Medulla oblongata (tissue), 1 donor: ENCODE data around the gene MYLK2.
"Not testable (repeated sequence)": the region's sequence is repeated elsewhere in the genome, so short reads cannot be mapped to it uniquely, and the experiment has no call there.

Experiments
- DNase-seq: peaks from one replicate; pipeline ENCODE4 v3.0.0-alpha.2; 2015; ENCODE audit errors: extremely low spot score

The MYLK2 gene

DNA sequence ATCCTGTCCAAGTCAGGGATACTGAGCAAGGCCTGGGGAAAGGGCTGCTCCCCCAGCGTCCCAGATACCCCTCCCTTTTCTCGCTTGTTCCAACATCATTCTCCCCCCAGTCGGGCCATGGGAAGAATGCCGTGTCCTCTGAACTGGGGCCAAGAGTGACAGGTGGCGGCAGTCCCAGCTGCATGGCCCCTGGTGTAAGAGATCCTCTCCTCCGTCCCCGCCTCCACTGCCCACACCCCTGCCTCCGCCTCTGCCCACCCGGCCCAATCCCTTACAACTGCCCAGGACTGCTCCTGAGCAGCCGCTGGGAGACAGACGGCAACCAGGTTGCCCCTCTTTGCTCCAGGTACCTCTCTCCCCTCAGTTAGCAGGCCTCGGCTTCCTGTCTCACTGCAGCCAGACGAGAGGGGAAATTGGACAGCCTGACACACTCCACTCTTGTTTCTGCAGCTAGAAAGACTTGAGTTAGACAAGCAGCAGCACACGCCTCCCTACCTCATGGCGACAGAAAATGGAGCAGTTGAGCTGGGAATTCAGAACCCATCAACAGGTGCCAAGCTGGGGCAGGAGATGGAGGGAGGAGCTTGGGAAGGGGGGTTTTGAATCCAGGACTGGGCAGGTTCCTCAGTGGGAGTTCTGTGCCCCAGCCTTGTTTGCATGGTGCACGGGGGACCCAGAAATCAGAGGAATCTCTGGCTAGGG lies at the start of gene MYLK2:
MYLK2 (plus strand) TSS at position 274 of the 702 bp plus-strand sequence; CDS start at position 499, 225 bp downstream.
- DNase-seq, result no peak

DNA sequence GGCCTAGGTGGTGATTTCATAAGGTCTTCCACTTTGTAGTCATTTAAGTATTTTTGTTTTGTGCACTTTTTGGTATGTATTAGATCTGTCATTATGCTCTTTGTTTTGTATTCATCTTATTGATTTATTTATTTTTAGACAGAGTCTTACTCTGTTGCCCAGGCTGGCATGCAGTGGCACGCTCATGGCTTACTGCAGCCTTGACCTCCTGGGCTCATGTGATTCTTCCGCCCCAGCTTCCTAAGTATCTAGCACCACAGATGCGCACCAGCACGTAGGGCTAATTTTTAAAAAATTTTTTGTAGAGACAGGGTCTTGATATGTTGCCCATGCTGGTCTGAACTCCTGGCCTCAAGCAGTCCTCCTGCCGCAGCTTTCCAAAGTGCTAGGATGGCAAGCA lies 49.5 kb upstream of the MYLK2 start:
- DNase-seq, result no peak

DNA sequence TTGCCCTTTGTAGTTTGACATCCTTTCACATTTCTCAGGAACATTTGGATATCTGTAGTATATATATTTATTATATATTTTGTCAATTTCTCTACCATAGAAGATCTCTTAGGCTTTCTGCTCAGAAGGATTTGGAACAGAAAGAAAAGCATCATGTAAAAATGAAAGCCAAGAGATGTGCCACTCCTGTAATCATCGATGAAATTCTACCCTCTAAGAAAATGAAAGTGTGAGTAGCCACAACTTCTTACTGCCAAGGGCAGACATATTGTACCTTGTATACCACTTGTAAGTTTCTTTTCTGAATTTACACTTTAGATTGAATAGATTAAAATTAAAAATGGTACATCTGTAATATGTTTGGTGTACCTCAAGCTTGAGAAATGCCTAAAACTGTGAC lies 48.9 kb upstream of the MYLK2 start:
- no peak for DNase-seq

DNA sequence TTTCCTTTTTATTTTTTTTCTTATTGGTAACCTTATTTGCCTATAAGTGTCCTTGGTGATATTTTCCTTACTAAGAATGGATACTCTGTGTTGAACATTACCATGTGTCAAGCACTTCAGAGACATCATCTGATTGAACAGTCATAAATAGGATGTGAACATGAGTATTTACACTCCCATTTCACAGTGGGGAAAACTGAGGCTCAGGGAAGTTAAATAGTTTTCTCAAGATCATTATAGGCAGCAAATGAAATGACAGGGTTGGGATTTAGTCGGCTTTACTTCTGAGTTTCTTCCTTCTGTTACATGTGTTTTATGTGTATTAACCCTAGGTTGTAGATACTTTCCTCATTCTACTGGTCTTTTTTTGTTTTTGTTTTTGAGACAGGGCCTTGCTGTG lies 44.7 kb upstream of the MYLK2 start:
- no peak for DNase-seq

DNA sequence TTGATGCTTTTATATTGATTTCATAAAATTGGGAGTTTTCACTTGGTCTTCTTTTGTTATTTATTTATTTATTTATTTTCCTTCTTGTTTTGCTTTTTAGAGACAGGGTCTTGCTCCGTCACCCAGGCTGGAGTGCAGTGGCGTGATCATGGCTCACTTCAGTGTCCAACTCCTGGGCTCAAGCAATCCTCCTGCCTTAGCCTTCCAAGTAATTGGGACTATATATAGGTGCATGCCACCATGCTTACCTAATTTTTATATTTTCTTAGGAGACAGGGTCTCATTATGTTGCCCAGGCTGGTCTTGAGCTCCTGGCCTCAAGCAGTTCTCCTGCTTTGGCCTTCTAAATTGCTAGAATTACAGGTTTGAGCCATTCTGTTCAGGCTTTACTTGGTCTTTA lies 38.3 kb upstream of the MYLK2 start:
- no peak for DNase-seq

DNA sequence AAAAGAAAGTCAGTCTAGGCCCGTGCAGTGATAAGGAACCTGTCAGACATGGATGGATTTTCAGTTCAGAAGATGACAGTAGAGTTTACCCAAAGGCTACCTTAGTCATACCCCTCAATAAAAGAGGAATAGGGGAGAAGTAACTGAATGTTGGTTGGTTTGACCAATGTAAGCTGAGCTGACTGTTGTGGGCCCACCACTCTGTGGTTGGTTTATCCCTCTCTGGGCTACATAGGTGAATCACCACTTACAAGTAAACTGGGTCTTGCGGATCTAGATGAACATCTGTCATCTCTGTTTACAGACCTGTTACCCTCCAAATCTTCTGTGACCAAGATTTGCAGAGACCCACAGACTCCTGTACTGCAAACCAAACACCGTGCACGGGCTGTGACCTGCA lies 37.2 kb upstream of the MYLK2 start:
- DNase-seq, result no peak

DNA sequence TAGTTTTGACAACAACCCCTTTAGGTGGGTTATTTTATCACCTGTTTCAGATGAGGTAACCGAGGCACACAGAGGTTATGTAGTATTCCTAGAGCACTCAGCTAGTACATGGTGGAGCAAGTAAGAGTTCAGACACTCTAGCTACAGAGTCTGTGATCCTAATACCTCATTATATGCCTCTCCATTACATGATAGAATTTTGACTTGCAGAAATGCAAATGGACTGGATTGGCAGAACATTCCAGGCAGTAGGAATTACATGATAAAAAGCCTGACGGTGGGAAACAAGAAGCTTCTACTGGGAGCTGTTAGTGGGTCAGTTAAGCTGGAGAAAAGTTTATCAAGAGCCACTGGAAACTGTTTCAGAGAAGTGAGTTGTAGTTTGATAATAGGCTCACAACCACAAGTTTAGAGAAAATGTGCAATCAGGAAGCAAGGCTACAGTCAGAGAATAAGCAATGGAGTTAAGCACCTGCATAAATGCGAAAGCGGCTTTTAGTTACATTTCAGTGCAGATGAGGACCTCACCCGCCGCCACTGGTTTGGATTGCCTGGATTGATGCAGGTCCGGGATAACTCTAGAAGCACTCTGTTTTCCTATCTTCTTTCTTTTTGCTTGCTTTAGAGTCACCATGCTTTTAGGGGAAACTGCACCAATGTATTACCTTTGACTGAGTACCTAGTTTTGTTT lies 34.7 kb upstream of the MYLK2 start:
- DNase-seq, result no peak

DNA sequence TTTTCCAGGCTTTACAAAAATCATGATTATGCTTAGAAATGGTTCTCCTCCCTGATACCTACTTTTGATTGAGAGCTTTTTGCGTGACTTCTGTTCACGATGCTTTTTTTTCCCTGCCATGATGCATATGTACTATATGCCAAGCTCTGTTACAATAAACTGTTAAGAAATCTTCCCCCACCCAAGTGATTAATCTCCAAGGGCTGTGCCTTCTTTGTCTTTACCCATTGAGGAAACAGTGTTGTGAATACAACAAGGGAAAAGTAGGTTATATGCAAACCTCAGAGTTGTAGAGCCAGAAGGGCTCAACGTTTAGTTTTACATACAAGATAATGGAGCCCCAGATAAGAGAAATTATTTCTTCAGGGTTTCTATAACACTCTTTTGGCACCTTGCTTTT lies 34.1 kb upstream of the MYLK2 start:
- DNase-seq, result no peak

DNA sequence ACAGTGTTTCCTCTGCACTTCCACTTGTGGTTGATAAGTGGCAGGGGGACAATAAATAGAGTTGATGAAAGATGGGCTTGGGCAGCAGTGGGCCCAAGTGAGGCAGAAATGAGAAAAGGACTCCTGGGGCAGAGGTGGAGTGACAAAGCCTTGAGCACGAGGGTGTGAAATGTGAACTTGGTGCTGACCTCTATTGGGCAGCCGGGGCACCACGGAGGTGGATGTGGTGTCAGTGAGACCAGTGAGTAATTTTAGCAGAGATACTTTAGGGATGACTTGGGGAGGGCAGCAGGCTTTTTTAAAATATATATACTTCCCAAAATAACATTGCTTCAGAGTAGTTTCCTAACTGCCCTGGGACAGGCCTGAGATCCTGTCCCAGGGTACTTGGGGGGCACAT lies 30.6 kb upstream of the MYLK2 start:
- DNase-seq, result no peak

DNA sequence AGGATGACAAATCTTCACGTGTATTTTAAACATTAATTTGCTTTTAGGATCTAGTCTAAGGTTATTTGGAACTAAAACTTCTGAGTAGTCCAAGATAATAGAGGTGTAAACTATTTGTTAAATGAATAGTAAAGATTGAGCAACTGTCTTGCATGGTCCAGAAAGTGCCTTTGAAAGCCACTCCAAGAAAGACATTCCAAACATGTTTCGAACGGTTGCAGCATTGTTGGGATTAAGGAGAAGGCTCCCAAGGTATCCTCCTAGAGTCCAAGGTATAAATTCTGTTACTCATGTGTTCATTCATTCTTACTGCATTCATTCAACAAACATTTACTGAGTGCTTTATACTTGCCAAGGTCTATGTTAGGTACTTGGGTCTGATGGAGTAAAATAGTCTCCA lies 28.8 kb upstream of the MYLK2 start:
- DNase-seq, result no peak

DNA sequence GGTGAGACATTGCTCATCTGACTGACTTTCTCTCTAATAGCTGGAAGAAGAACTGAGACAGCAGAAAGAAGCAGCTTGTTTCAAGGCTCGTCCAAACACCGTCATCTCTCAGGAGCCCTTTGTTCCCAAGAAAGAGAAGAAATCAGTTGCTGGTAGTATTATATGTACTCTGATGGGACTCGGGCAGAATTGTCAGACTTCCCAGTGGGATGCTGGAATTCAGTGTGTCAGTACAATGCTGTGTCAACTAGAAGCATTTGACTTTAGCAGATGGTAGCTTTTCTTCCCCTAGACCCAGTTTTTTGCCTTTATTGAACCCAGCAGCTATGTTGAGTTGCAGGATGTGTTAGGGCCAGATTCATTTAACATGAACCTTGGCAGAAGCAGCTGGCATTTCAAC lies 21.8 kb upstream of the MYLK2 start:
- no peak for DNase-seq

DNA sequence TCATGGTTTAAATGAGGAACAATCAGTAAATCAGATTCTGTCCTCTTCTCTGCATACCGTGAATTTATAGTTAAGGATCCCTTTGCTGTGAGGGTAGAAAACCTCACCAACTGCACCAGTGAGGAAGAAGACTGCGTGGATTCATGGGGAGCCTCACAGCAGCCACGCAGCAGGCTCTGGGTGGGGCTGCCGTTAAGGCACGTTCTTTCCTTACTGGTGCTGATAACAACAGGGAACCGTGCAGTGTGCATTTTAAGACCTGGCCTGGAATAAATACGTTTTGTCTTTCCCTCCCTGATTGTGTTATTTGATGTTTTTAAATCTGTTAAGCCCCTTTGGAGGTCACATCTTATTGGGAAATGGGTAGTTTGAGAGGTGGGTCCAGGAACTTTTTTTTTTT lies 17.6 kb upstream of the MYLK2 start:
- DNase-seq, result no peak

DNA sequence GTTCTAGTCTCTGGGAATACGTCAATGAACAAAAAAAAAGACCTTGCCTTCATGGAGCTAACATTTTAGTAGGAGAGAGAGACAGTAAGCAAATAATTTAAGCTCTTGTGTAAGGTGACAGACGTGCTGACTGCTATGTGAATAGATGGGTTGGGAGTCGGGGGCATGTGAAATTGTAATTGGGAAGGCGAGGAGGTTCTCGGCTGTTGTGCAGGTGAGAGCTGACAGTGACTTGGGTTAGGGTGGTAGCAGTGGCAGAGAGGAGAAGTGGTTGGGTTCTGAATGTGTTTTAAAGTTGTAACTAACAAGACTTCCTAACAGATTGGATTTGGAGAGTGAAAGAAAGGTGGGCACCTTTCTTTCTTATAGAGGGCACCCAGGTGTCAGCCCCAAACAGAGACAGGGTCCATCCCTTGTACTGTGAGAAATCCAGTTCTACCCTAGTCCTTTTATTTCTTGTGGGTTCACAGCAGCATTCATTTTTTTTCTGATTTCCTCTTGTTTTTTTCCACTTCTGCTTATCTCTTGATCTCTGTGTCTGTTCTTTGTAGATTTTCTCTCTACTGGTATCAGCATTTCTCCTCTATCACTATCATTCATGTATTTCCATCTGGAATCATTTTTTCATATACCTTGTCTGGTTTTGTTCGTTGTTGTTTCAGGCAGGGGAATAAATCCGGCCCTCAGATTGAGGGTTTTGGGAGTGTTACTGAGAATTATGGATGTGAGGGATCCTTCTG lies 15.4 kb upstream of the MYLK2 start:
- DNase-seq, result no peak

DNA sequence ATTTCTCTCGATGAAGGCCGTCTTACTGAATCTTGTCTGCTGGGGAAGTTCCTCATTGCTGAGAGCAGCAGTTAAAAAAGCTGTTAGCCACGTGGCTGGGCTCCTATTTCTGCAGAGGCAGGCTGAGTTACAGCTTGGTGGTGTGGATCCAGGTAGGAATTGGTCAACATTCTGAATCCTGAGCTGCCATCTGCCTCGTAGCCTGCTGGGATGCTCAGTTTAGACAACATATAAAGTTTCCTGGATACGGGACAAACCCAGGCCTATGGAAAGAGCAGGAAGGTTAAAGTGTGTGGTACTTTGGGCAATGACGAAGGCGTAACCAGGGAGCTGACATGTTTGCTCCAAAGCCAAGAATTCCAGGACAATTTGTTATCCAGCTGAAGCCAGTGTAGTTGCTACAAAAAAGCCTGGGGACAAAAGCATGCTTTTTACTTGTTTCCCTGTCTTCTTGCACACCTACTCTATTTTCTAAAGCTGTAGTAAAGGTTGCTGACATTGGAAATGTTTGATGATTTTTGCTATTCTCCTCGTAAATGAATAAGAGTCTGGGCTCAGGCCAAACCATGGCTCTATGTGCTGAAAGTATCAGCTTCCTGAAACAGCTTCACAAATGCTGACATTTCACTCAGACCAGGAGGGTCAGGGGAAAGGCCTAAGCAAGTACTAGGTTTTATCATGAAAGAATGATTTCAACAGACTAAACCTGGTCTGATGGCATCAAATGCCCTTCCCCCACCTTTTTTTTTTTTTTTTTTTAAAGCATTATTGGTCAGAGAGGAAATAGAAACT lies 12.4 kb upstream of the MYLK2 start:
- DNase-seq, result peak; percentile 55

DNA sequence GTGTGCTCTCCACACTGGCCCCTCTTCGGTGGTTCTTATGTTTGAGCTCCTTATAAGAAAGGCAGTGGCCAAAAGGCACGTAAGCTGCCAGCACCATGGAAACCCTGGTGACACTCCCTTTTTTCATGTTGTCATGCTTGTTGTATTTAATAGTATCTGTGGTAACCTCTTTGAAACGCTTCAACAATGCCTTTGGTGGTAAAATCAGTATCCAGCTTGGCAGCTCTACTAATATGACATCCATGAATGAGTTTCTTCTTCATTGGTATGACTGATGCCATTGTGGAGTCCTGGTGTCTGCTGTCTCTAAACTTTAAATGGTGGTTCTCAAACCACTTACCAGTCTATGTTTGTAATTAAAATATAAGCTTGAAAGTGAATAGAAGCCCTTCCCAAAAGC lies 10.7 kb upstream of the MYLK2 start:
- no peak for DNase-seq

DNA sequence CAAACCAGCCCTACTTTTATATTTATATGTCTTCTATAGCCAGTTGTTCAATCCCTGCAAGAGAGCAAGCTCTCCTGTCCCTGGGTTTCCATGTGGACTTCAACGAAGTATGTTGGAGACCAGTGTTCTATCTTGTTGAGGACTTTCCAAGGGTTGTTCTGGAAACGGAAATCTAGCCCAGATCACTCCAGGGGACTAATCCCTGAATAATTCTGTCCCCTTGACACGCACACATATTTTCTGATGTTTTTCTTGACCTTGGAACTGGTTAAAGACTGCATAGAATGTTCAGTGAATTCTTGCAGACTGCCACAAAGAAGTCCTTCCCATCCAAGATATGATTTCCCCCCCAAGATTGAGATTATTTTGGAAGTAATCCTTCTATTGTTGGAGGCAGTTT lies 9.5 kb upstream of the MYLK2 start:
- no peak for DNase-seq

DNA sequence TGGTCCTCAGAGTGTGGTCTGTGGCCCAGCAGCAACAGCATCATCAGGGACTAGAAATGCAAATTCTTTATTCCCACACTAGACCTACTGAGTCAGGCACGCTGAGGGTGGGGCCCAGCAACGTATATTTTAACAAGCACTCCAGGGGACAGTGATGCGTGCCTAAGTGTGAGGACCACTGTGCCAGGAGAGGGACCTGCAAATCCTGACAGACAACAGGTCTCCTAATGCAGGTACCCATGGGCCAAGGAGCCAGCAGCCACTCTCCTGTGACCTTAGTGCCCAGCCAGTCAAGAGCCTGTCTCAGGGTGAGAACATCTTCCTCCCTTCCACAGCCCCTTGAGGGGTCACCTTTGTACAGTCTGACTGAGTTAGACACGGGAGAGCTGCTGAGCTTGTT lies 8.0 kb upstream of the MYLK2 start:
- DNase-seq, result no peak

DNA sequence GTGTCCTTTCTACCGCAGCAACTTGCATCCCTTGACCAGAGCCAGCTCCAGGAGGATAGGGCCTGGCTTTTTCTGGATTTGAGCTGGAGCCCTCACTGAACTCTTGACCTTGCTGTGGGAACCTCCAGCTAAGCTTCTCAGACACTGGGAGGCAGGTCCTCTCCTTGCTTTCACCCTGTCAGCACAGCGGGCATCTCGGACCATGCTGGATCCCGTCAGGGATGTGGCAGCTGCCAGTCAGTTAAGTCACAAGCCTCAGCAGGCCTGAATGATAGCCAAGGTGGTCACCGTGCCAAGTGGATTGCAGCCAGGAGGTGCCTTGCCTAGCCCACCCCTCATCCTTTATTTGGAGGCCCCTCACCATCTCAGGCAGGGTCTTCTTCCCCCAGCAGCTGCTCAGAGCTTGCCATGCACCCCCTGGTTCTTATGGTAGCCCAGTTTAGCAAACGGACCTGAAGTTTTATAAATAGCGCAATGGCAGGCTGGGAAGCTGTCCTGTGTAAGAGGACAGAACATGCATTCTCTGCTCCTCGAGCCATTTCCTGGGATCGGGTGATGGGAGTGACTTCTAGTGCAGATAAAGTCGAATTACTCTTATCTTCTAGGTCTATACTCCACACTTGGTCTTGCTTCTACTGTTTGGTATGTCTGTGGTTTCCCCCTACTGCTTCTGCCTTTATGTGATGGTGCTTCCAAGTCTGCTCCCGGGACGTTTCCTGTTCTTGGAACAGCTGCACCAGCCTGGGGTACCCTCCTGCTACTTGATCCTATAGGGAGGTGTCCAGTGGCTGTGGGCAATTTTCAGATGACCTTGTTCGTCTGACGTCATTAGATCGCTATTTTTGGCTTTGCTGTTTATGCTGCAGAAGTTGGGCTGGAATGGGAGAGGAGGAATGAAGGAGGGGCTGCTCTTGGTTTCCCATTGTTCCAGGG lies 7.1 kb upstream of the MYLK2 start:
- no peak for DNase-seq

DNA sequence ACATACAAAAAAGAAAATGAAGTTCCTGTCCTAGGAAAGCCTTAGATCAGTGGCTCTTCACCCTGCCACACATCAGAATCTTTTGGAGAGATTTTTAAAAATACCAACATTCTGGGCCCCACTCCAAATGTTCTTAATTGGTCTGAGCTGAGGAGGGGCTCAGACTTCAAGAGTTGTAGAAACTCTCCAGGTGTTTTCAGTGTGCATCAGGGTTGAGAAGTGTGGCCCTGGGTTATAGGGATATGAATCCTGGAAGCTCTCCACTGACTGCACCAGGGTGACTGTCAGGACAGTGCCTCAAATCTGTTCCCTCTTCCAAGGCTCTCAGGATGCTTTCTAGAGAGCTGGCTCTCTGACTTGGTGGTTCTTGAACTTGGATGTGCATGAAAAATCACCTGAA lies 5.5 kb upstream of the MYLK2 start:
- DNase-seq, result no peak

DNA sequence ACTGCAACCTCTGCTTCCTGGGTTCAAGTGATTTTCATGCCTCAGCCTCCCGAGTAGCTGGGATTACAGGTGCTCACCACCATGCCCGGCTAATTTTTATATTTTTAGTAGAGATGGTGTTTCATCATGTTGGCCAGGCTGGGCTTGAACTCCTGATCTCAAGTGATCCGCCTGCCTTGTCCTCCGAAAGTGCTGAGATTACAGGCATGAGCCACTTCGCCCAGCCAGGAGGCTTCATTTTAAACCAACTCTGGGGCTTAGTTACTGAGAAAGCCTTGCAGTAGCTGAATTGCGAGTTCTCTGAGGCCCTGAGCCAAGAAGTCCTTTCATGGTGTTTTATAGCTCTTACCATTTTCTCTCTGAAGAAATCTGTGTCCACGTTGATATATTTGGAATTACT lies 5.0 kb upstream of the MYLK2 start:
- not testable (repeated sequence) for DNase-seq
